ENCODE results near the gene ARMC9.
"Not testable (repeated sequence)": the region's sequence is repeated elsewhere in the genome, so short reads cannot be mapped to it uniquely, and the experiment has no call there.

GRCh38 chr2:231400681-231401080, 202.2 kb downstream of the ARMC9 start:
- not testable (repeated sequence) for TF ChIP-seq CTCF (IDR thresholded peaks at IDR 0.05 in 4 of 5, conservative IDR thresholded peaks at IDR 0.05 in 1 of 5); POLR2A (IDR thresholded peaks at IDR 0.05)

Measured in gastrocnemius medialis (tissue), 4 donors.